ENCODE data around the gene MATN1. TPM values are rescaled to one million over a fixed set of nuclear protein-coding genes. Genes with fewer than 3 reads are reported as not detected.

Gene MATN1
- polyA plus RNA-seq, 1 donor from 2014 or later: 0.22 TPM

GRCh38 chr1:30739601-30740000 lies 16.2 kb upstream of the MATN1 start:
- Histone ChIP-seq H3K9me2 (ENCODE audit: insufficient read depth, low read length) (no peaks in the 10 kb centered on the region), H3K4me3 (ENCODE audit: low read length) (no peak overlapping the region), H3K79me2 (replicated peaks; ENCODE audit: insufficient read depth, low read length) (no peaks in the 10 kb centered on the region), H2AFZ (ENCODE audit: low read depth, low read length) (no peak overlapping the region), H3K36me3 (ENCODE audit: insufficient read depth, low read length) (no peaks in the 10 kb centered on the region), H3K27ac (ENCODE audit: low read length) (no peak overlapping the region), H4K20me1 (ENCODE audit: insufficient read depth) (no peaks in the 10 kb centered on the region), H3K9me3 (ENCODE audit: low read length) (no peaks in the 10 kb centered on the region), H3F3A (ENCODE audit: insufficient read depth, low read length, poor library complexity, severe bottlenecking) (no peaks in the 10 kb centered on the region), H3K9ac (ENCODE audit: low read length) (no peak overlapping the region), H3K4me2 (ENCODE audit: low read length) (no peak overlapping the region), H3K27me3 (ENCODE audit: insufficient read depth, low read depth, low read length) (no peaks in the 10 kb centered on the region)
- no peak for TF ChIP-seq EZH2 (IDR thresholded peaks at IDR 0.05; ENCODE audit: borderline replicate concordance, insufficient read depth, low read length, poor library complexity, severe bottlenecking)

DNA sequence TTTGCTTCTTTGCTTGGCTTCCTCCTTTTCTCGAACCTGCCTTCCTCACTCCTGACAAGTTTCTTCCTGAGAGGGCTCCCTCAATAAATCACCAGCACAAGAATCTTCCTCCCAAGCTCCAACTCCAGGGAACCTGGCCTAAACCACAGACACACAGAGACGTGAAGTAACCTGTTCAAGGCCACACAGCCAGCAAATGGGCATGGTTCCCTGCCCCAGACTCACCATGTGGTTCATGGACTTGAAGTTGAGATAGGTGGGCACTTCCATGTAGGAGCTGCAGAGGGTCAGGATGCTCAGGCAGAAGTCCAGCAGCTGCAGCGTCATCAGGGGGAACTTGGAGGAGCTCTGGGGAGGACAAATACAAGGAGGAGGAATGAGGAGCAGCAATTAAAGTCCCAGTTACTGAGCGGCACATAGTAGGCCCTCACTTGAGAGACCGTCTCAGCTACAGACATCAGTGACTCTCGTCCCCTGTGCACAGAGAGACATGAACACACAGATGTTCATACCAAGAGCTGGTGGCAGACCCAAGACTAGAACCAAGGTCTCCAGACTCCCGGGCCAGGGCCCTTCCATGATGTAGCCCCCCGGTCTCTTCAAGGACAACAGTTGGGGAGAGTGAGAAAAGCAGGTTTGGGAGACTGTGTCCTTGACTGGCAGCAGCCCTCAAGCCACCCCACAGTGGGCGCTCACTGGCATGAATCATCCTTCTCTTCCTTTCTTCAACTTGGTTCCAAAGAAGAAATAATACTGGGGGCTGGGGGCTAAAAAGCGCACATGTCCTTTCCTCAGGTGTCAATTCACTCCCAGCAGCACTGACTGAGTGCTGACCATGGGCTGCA lies 15.6 kb upstream of the MATN1 start:
- Histone ChIP-seq H3K27ac (ENCODE audit: low read length) (no peak overlapping the region), H3K9me3 (ENCODE audit: low read length) (no peaks in the 10 kb centered on the region)

DNA sequence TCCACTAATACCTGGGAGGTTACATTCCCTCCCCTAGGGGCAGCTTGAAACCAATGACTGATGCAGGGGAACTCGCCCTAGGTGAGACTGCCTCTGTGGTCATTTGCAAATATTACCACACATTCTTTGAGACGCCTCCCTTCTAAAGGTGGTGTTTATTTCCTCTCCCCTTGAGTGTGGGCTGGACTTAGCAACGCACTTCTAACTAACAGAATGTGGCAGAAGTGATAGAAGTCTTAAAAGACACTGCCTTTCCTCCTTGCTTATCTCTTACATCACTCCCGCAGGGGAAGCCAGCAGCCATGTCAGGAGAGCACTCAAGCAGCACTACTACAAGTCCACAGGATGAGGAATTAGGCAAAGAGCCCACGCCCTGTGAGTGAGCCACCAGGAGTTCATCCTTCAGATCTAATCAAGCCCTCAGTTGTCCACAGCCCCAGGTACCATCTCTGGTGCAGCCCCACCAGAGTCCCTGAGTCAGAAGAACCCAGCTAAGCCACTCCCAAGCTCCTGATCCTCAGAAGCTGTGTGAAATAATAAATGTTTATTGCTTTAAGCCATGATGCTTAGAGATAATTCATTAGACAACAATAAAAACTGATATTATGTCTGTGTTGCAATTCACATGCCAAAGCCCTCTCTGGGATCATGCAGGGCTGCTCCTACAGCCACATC lies 14.8 kb upstream of the MATN1 start:
- no peaks in the 10 kb centered on the region for H3K9me2 ChIP-seq (ENCODE audit: insufficient read depth, low read length)
- H3K27ac ChIP-seq (ENCODE audit: low read length): no peak overlapping the region
- H3F3A ChIP-seq (ENCODE audit: insufficient read depth, low read length, poor library complexity, severe bottlenecking): no peaks in the 10 kb centered on the region
- H3K36me3 ChIP-seq (ENCODE audit: insufficient read depth, low read length): no peaks in the 10 kb centered on the region
- no peak overlapping the region for H3K9ac ChIP-seq (ENCODE audit: low read length)
- TF ChIP-seq, protein P1, sequence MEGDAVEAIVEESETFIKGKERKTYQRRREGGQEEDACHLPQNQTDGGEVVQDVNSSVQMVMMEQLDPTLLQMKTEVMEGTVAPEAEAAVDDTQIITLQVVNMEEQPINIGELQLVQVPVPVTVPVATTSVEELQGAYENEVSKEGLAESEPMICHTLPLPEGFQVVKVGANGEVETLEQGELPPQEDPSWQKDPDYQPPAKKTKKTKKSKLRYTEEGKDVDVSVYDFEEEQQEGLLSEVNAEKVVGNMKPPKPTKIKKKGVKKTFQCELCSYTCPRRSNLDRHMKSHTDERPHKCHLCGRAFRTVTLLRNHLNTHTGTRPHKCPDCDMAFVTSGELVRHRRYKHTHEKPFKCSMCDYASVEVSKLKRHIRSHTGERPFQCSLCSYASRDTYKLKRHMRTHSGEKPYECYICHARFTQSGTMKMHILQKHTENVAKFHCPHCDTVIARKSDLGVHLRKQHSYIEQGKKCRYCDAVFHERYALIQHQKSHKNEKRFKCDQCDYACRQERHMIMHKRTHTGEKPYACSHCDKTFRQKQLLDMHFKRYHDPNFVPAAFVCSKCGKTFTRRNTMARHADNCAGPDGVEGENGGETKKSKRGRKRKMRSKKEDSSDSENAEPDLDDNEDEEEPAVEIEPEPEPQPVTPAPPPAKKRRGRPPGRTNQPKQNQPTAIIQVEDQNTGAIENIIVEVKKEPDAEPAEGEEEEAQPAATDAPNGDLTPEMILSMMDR (IDR thresholded peaks at IDR 0.05; ENCODE audit: poor library complexity, severe bottlenecking): no peak
- TF ChIP-seq POLR2AphosphoS5 (IDR thresholded peaks at IDR 0.05) (no peak), SMC3 (conservative IDR thresholded peaks at IDR 0.05; ENCODE audit: poor library complexity) (no peak), EZH2 (IDR thresholded peaks at IDR 0.05; ENCODE audit: borderline replicate concordance, insufficient read depth, low read length, poor library complexity, severe bottlenecking) (no peak), MXI1 (conservative IDR thresholded peaks at IDR 0.05; ENCODE audit: poor library complexity, severe bottlenecking) (no peak), RAD21 (conservative IDR thresholded peaks at IDR 0.05) (no peak), TAF1 (IDR thresholded peaks at IDR 0.05; ENCODE audit: low read depth) (no peak), EP300 (conservative IDR thresholded peaks at IDR 0.05; ENCODE audit: poor library complexity, severe bottlenecking) (no peak)
- TF ChIP-seq, protein P2, sequence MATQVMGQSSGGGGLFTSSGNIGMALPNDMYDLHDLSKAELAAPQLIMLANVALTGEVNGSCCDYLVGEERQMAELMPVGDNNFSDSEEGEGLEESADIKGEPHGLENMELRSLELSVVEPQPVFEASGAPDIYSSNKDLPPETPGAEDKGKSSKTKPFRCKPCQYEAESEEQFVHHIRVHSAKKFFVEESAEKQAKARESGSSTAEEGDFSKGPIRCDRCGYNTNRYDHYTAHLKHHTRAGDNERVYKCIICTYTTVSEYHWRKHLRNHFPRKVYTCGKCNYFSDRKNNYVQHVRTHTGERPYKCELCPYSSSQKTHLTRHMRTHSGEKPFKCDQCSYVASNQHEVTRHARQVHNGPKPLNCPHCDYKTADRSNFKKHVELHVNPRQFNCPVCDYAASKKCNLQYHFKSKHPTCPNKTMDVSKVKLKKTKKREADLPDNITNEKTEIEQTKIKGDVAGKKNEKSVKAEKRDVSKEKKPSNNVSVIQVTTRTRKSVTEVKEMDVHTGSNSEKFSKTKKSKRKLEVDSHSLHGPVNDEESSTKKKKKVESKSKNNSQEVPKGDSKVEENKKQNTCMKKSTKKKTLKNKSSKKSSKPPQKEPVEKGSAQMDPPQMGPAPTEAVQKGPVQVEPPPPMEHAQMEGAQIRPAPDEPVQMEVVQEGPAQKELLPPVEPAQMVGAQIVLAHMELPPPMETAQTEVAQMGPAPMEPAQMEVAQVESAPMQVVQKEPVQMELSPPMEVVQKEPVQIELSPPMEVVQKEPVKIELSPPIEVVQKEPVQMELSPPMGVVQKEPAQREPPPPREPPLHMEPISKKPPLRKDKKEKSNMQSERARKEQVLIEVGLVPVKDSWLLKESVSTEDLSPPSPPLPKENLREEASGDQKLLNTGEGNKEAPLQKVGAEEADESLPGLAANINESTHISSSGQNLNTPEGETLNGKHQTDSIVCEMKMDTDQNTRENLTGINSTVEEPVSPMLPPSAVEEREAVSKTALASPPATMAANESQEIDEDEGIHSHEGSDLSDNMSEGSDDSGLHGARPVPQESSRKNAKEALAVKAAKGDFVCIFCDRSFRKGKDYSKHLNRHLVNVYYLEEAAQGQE (IDR thresholded peaks at IDR 0.05; ENCODE audit: borderline replicate concordance): no peak
- H3K79me2 ChIP-seq (replicated peaks; ENCODE audit: insufficient read depth, low read length): no peaks in the 10 kb centered on the region
- H4K20me1 ChIP-seq (ENCODE audit: insufficient read depth): no peaks in the 10 kb centered on the region
- no peak overlapping the region for H3K4me2 ChIP-seq (ENCODE audit: low read length)
- no peaks in the 10 kb centered on the region for H3K9me3 ChIP-seq (ENCODE audit: low read length)
- H3K4me3 ChIP-seq (ENCODE audit: low read length): no peak overlapping the region
- no peak overlapping the region for H2AFZ ChIP-seq (ENCODE audit: low read depth, low read length)
- H3K27me3 ChIP-seq (ENCODE audit: insufficient read depth, low read depth, low read length): no peaks in the 10 kb centered on the region

More for the DNA sequence above, 15.6 kb upstream of the MATN1 start:
- Histone ChIP-seq H3K27me3 (ENCODE audit: insufficient read depth, low read depth, low read length) (no peaks in the 10 kb centered on the region), H4K20me1 (ENCODE audit: insufficient read depth) (no peaks in the 10 kb centered on the region), H3K9me2 (ENCODE audit: insufficient read depth, low read length) (no peaks in the 10 kb centered on the region), H3K9ac (ENCODE audit: low read length) (no peak overlapping the region), H3K79me2 (replicated peaks; ENCODE audit: insufficient read depth, low read length) (no peaks in the 10 kb centered on the region), H3K4me3 (ENCODE audit: low read length) (no peak overlapping the region), H3F3A (ENCODE audit: insufficient read depth, low read length, poor library complexity, severe bottlenecking) (no peaks in the 10 kb centered on the region), H2AFZ (ENCODE audit: low read depth, low read length) (no peak overlapping the region), H3K36me3 (ENCODE audit: insufficient read depth, low read length) (no peaks in the 10 kb centered on the region), H3K4me2 (ENCODE audit: low read length) (no peak overlapping the region)
- no peak for TF ChIP-seq TAF1 (IDR thresholded peaks at IDR 0.05; ENCODE audit: low read depth)
- no peak for TF ChIP-seq EZH2 (IDR thresholded peaks at IDR 0.05; ENCODE audit: borderline replicate concordance, insufficient read depth, low read length, poor library complexity, severe bottlenecking)
- TF ChIP-seq, protein P1 (IDR thresholded peaks at IDR 0.05; ENCODE audit: poor library complexity, severe bottlenecking): no peak

Measured in neural cell (in vitro differentiated cells).